GM19324 (cell line): ENCODE measurements around the gene STEAP4.

Experiments
- ATAC-seq: cut with Tn5 transposase; IDR thresholded peaks from one replicate; pipeline ENCODE4 v1.9.1; 2021; ENCODE audit warnings: mild to moderate bottlenecking, moderate library complexity; ENCODE audit not compliant: unreplicated experiment, low FRiP score

Gene STEAP4

GRCh38 chr7:88224601-88225275, 82.0 kb downstream of the STEAP4 start:
- ATAC-seq = no peak

GRCh38 chr7:88223265-88223664, 83.4 kb downstream of the STEAP4 start:
- ATAC-seq = no peak
